Gastrocnemius medialis (tissue), 4 donors: Measurements from ENCODE around the gene ARHGEF4.

Experiments used
- CTCF ChIP-seq, 5 experiments: fragments of 450-650 bp in 3 of 5; fragments of 200-600 bp in 2 of 5; sonication (generic) in 2 of 5; IDR thresholded peaks in 4 of 5; conservative IDR thresholded peaks in 1 of 5; 1 replicate in 4 of 5; 2 replicates in 1 of 5; pipeline ENCODE4 v1.5.1; 2016 to 2019; ENCODE audit warnings: antibody characterized with exemption in 5 of 5, mild to moderate bottlenecking in 3 of 5, moderate library complexity in 3 of 5
- POLR2A ChIP-seq, 2 donors: fragments of 450-650 bp; IDR thresholded peaks; one replicate each; pipeline ENCODE4 v1.6.1; 2017; ENCODE audit warnings: antibody characterized with exemption in 2 of 2, mild to moderate bottlenecking in 2 of 2, moderate library complexity in 2 of 2

- TF ChIP-seq CTCF (IDR thresholded peaks at IDR 0.05 in 4 of 5, conservative IDR thresholded peaks at IDR 0.05 in 1 of 5), result no peak
- no peak for TF ChIP-seq POLR2A (IDR thresholded peaks at IDR 0.05)
Measured at GRCh38 chr2:130846686-130847375, 10.1 kb downstream of the ARHGEF4 start.
